Gastroesophageal sphincter (tissue), 4 donors: ENCODE data around the gene LNX2. TPM values are rescaled to one million over a fixed set of nuclear protein-coding genes. Genes with fewer than 3 reads are reported as not detected.

Source experiments
- ATAC-seq: fragments of 150-250 bp; one replicate; pipeline ENCODE4 v1.9.1; 2016; ENCODE audit warnings: mild to moderate bottlenecking, moderate library complexity
- H3K27ac ChIP-seq, 4 donors: fragments of 200-600 bp; sonication (generic) in 3 of 4; 1 replicate in 3 of 4; 2 replicates in 1 of 4; pipeline ENCODE4 v1.5.1; 2016 to 2019
- H3K27me3 ChIP-seq: fragments of 200-600 bp; sonication (generic); one replicate; pipeline ENCODE4 v1.5.1; 2019
- H3K36me3 ChIP-seq, 2 donors: fragments of 200-600 bp; sonication (generic); one replicate each; pipeline ENCODE4 v1.5.1; 2019; ENCODE audit warnings: control low read depth in 1 of 2
- H3K4me1 ChIP-seq, 3 donors: fragments of 200-600 bp; sonication (generic); 1 replicate in 2 of 3; 2 replicates in 1 of 3; pipeline ENCODE4 v1.5.1; 2016 to 2019; ENCODE audit warnings: control low read depth in 2 of 3
- H3K4me3 ChIP-seq, 2 donors: fragments of 200-600 bp; sonication (generic); one replicate each; pipeline ENCODE4 v1.5.1; 2019; ENCODE audit warnings: mild to moderate bottlenecking in 1 of 2, moderate library complexity in 1 of 2
- H3K9me3 ChIP-seq, 3 donors: fragments of 200-600 bp; sonication (generic); one replicate each; pipeline ENCODE4 v1.5.1; 2017 to 2019; ENCODE audit warnings: control low read depth in 2 of 3
- CTCF ChIP-seq, 4 experiments: fragments of 200-600 bp in 2 of 4; fragments of 450-650 bp in 2 of 4; sonication (generic) in 1 of 4; IDR thresholded peaks; one replicate each; pipeline ENCODE4 v1.5.1; 2017 to 2019; ENCODE audit warnings: antibody characterized with exemption in 4 of 4, mild to moderate bottlenecking in 2 of 4, moderate library complexity in 2 of 4
- EP300 ChIP-seq: sonication (generic); formaldehyde crosslinking; IDR thresholded peaks from one replicate; pipeline ENCODE4 v1.6.1; 2017; ENCODE audit warnings: antibody characterized with exemption, mild to moderate bottlenecking
- POLR2A ChIP-seq, 2 donors: fragments of 450-650 bp; IDR thresholded peaks; one replicate each; pipeline ENCODE4 v1.6.1; 2017; ENCODE audit warnings: antibody characterized with exemption in 2 of 2, mild to moderate bottlenecking in 2 of 2, moderate library complexity in 1 of 2
- POLR2AphosphoS5 ChIP-seq: sonication (generic); formaldehyde crosslinking; IDR thresholded peaks from one replicate; pipeline ENCODE4 v1.6.1; 2017; ENCODE audit warnings: antibody characterized with exemption
- WGBS, 2 donors: methylation state at CpG; one replicate each; pipeline ENCODE4 v1.1.5; 2018; ENCODE audit warnings: low coverage in 1 of 2; 5-methylcytosine and 5-hydroxymethylcytosine counted together
- total RNA-seq, 4 donors: library from RNA; depleted of rRNA; stranded (reverse); fragments of >200 nt; gene quantifications; one replicate each; pipeline ENCODE4 v1.1.0, GENCODE V29; 2016

Gene LNX2
- total RNA-seq, 4 donors from 2014 or later: 10.6 to 16.0 (median 14.0) TPM

- ATAC-seq: no peak
- no peaks in the 10 kb centered on the region for H3K27me3 ChIP-seq
- H3K36me3 ChIP-seq: peaks cover 0 to 16% of the 10 kb centered on the region in 2 donors
- H3K9me3 ChIP-seq: no peaks in the 10 kb centered on the region
- no peak overlapping the region for H3K27ac ChIP-seq
- 79 to 94% methylated on average over 2 to 3 of the region's 3 CpGs for WGBS, 2 donors
- H3K4me1 ChIP-seq: no peaks in the 10 kb centered on the region
- H3K4me3 ChIP-seq: no peak overlapping the region
- no peak for TF ChIP-seq EP300
- TF ChIP-seq CTCF (IDR thresholded peaks at IDR 0.05): no peak
- no peak for TF ChIP-seq POLR2AphosphoS5
- TF ChIP-seq POLR2A (IDR thresholded peaks at IDR 0.05): no peak
Measured at GRCh38 chr13:27542220-27542619, 78.1 kb downstream of the LNX2 start.

GRCh38 chr13:27541386-27541785 lies 78.9 kb downstream of the LNX2 start:
- ATAC-seq: no peak
- H3K27me3 ChIP-seq: no peaks in the 10 kb centered on the region
- no peak for TF ChIP-seq POLR2AphosphoS5
- H3K4me1 ChIP-seq: no peaks in the 10 kb centered on the region
- no peaks in the 10 kb centered on the region for H3K9me3 ChIP-seq
- 81 to 90% methylated on average over 2 to 3 of the region's 3 CpGs for WGBS, 2 donors
- no peak overlapping the region for H3K27ac ChIP-seq
- H3K36me3 ChIP-seq: peaks cover 0 to 16% of the 10 kb centered on the region in 2 donors
- no peak overlapping the region for H3K4me3 ChIP-seq

GRCh38 chr13:27536361-27537101 lies 83.8 kb downstream of the LNX2 start:
- Histone ChIP-seq H3K9me3 (no peaks in the 10 kb centered on the region), H3K36me3 (no peaks in the 10 kb centered on the region), H3K4me3 (no peak overlapping the region), H3K27me3 (no peaks in the 10 kb centered on the region), H3K4me1 (no peaks in the 10 kb centered on the region), H3K27ac (no peak overlapping the region)
- no peak for ATAC-seq
- 89 to 93% methylated on average over 7 to 9 of the region's 10 CpGs for WGBS, 2 donors
- TF ChIP-seq POLR2A (IDR thresholded peaks at IDR 0.05) (no peak), EP300 (no peak), POLR2AphosphoS5 (no peak), CTCF (IDR thresholded peaks at IDR 0.05) (no peak)

DNA sequence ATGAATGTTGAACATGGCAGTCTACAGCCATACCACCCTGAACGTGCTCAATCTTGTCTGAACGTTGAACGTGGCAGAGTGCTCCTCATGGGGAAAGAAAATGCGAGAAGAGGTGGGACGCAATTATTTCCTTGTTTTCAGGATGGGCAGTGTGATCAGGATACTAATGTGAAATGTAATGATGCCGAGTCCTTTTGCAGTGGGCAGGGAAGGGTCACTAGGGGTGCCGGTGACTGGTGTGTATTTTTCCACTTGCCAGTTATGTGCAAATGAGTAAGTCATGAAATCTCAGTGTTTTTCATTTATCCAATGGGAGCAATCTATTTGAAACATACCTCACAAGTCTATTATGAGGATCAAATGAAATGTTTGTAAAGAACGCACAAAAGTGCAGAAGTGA lies 84.8 kb downstream of the LNX2 start:
- Histone ChIP-seq H3K27ac (no peak overlapping the region), H3K36me3 (no peaks in the 10 kb centered on the region), H3K27me3 (no peaks in the 10 kb centered on the region), H3K9me3 (no peaks in the 10 kb centered on the region), H3K4me3 (no peak overlapping the region), H3K4me1 (no peaks in the 10 kb centered on the region)
- TF ChIP-seq EP300: no peak
- TF ChIP-seq POLR2AphosphoS5: no peak
- TF ChIP-seq CTCF (IDR thresholded peaks at IDR 0.05): no peak
- no peak for TF ChIP-seq POLR2A (IDR thresholded peaks at IDR 0.05)
- ATAC-seq: no peak
- 58 to 74% methylated on average over 5 to 6 of the region's 8 CpGs for WGBS, 2 donors

DNA sequence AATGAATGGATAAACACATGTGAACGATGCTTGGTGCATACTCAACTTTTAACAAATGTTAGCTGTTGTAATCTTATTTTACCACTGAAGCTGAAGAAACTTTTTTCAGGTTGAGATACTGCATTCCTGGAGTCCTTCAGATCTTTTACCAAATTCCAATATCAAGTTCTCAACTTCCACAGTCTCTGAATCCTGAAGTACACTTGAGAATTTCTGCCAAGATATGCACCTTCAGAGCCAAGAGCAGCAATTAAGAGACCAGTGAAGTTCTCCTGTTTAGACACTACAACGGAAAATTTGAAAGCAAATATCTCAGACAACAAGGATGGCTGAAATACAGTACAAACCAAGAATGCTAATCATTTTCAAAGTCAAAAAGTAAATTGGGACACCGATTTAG lies 85.3 kb downstream of the LNX2 start:
- no peak for ATAC-seq
- Histone ChIP-seq H3K4me1 (no peaks in the 10 kb centered on the region), H3K9me3 (no peaks in the 10 kb centered on the region), H3K36me3 (no peaks in the 10 kb centered on the region), H3K27ac (no peak overlapping the region), H3K27me3 (no peaks in the 10 kb centered on the region), H3K4me3 (no peak overlapping the region)
- 29 to 52% methylated on average over 3 of the region's 3 CpGs for WGBS, 2 donors
- TF ChIP-seq CTCF (IDR thresholded peaks at IDR 0.05) (no peak), POLR2AphosphoS5 (no peak), POLR2A (IDR thresholded peaks at IDR 0.05) (no peak), EP300 (no peak)
